T-cell (primary cell): ENCODE measurements around the gene CEP89. TPM values are rescaled to one million over a fixed set of nuclear protein-coding genes. Genes with fewer than 3 reads are reported as not detected.

Experiments
- ATAC-seq, 4 experiments: fragments of 200-7000 bp in 3 of 4; fragments of 150-1000 bp in 1 of 4; cut with Tn5 transposase; replicated peaks in 1 of 4; 1 replicate in 3 of 4; 2 replicates in 1 of 4; pipeline ENCODE4 v1.10.0; 2021; ENCODE audit warnings: moderate library complexity in 3 of 4, mild to moderate bottlenecking in 2 of 4, moderate number of reproducible peaks in 1 of 4
- CTCF ChIA-PET, 2 donors: fragments of 300-600 bp; sonication (Branson Sonifier 250); formaldehyde crosslinking; loops; one replicate each; lab custom pipeline; 2022; ENCODE audit warnings: antibody characterized with exemption in 2 of 2; lab: Charles Lee
- POLR2A ChIA-PET, 2 donors: fragments of 300-600 bp; sonication (Branson Sonifier 250); formaldehyde crosslinking; loops; one replicate each; lab custom pipeline; 2022; ENCODE audit warnings: antibody characterized with exemption in 2 of 2; lab: Charles Lee
- DNase-seq, 35 experiments: peaks; one replicate each; pipeline versions ENCODE4 v3.0.0 to v3.0.0-alpha.2; 2013 to 2023
- H3K27ac ChIP-seq: one replicate; pipeline ENCODE4 v1.5.1; 2013; ENCODE audit warnings: low read length
- H3K27me3 ChIP-seq, 2 experiments: replicated peaks in 1 of 2; 1 replicate in 1 of 2; 2 replicates in 1 of 2; pipeline versions ENCODE4 v1.6.1 to v1.7.0; 2013; ENCODE audit warnings: low read length in 1 of 2, mixed read lengths in 1 of 2; ENCODE audit not compliant: control insufficient read depth in 2 of 2, insufficient read depth in 2 of 2; ENCODE audit errors: extremely low read depth in 1 of 2
- H3K36me3 ChIP-seq, 2 donors: 1 replicate in 1 of 2; 2 replicates in 1 of 2; pipeline versions ENCODE4 v1.6.1 to v1.7.0; 2013; ENCODE audit warnings: low read length in 1 of 2; ENCODE audit not compliant: control insufficient read depth in 2 of 2, insufficient read depth in 1 of 2; ENCODE audit errors: extremely low read depth in 1 of 2
- H3K4me1 ChIP-seq, 2 experiments: 1 replicate in 1 of 2; 2 replicates in 1 of 2; pipeline versions ENCODE4 v1.6.1 to v1.7.0; 2013; ENCODE audit warnings: low read length in 2 of 2, mixed read lengths in 1 of 2; ENCODE audit not compliant: insufficient read depth in 2 of 2, control insufficient read depth in 1 of 2; ENCODE audit errors: extremely low read depth in 1 of 2
- H3K4me3 ChIP-seq, 2 donors: 1 replicate in 1 of 2; 2 replicates in 1 of 2; pipeline versions ENCODE4 v1.5.1 to v1.7.0; 2013; ENCODE audit warnings: mild to moderate bottlenecking in 2 of 2, low read length in 1 of 2, moderate library complexity in 1 of 2; ENCODE audit not compliant: control insufficient read depth in 1 of 2; ENCODE audit errors: extremely low read depth in 1 of 2
- H3K9me3 ChIP-seq: 2 replicates; pipeline ENCODE4 v1.7.0; 2013
- H3K27ac Mint-ChIP-seq, 2 donors: one replicate each; pipeline ENCODE4 v1.8.0; 2020 to 2021; ENCODE audit warnings: mild to moderate bottlenecking in 2 of 2, mixed read lengths in 2 of 2
- H3K27me3 Mint-ChIP-seq, 2 donors: one replicate each; pipeline ENCODE4 v1.8.0; 2021 to 2022; ENCODE audit warnings: mixed read lengths in 2 of 2
- H3K36me3 Mint-ChIP-seq: one replicate; pipeline ENCODE4 v1.8.0; 2021; ENCODE audit warnings: mixed read lengths
- H3K4me1 Mint-ChIP-seq, 3 donors: one replicate each; pipeline ENCODE4 v1.8.0; 2020 to 2022; ENCODE audit warnings: mixed read lengths in 3 of 3, mild to moderate bottlenecking in 1 of 3
- H3K4me3 Mint-ChIP-seq, 3 donors: one replicate each; pipeline ENCODE4 v1.8.0; 2020 to 2022; ENCODE audit warnings: mild to moderate bottlenecking in 3 of 3, mixed read lengths in 3 of 3, moderate library complexity in 3 of 3
- H3K9me3 Mint-ChIP-seq, 3 donors: one replicate each; pipeline ENCODE4 v1.8.0; 2020 to 2022; ENCODE audit warnings: mixed read lengths in 3 of 3
- WGBS: methylation state at CpG from one replicate; pipeline ENCODE4 v1.1.5; 2013; ENCODE audit warnings: missing lambda C conversion rate; ENCODE audit not compliant: insufficient coverage; 5-methylcytosine and 5-hydroxymethylcytosine counted together
- total RNA-seq, 35 experiments: library from RNA in 6 of 35; stranded (reverse) in 6 of 35; fragments of 120-200 nt in 1 of 35; gene quantifications; one replicate each; pipeline versions ENCODE4 v1.2.1 to v1.2.4 and lab custom pipeline; 2013 to 2026

The CEP89 gene
- total RNA-seq, 5 donors from 2014 or later (not counting 1 experiment from before 2014, with no cell fraction given): 8.1 to 19.9 (median 16.6) TPM

GRCh38 chr19:32829345-32829896, 142.3 kb downstream of the CEP89 start:
- no peaks in the 10 kb centered on the region for H3K9me3 ChIP-seq
- peaks cover 5 to 6% of the 10 kb centered on the region in 2 donors for H3K27me3 Mint-ChIP-seq
- peaks cover 8 to 20% (median 8%) of the 10 kb centered on the region in 3 donors for H3K4me1 Mint-ChIP-seq
- H3K27ac ChIP-seq: no peak overlapping the region
- peak overlapping the region in 1 of 2 donors; percentile 8 for H3K27ac Mint-ChIP-seq
- peaks cover 0 to 2% of the 10 kb centered on the region in 2 experiments for H3K4me1 ChIP-seq
- H3K36me3 Mint-ChIP-seq: no peaks in the 10 kb centered on the region
- WGBS: 36% methylated on average over 6 of the region's 10 CpGs
- H3K36me3 ChIP-seq: peaks cover 0 to 5% of the 10 kb centered on the region in 2 donors
- no peak overlapping the region for H3K4me3 ChIP-seq
- peak in 1 of 4 experiments; percentile 20 for ATAC-seq
- ChIA-PET CTCF (interaction anchor here in 1 of 2 donors (0.6 kb wide), 1 partner anchor 146 kb away, joined by 5 read pairs; no protein-coding TSS in a partner anchor), POLR2A (no interaction called here)
- H3K9me3 Mint-ChIP-seq: no peaks in the 10 kb centered on the region
- DNase-seq: no peak
- H3K4me3 Mint-ChIP-seq: peak overlapping the region in 2 of 3 donors; percentile 21 to 55
- H3K27me3 ChIP-seq: peaks cover 2 to 14% of the 10 kb centered on the region in 2 experiments

- H3K36me3 ChIP-seq: peaks cover 0 to 5% of the 10 kb centered on the region in 2 donors
- ChIA-PET CTCF (interaction anchor here in 1 of 2 donors (0.6 kb wide), 1 partner anchor 147 kb away, joined by 5 read pairs; no protein-coding TSS in a partner anchor), POLR2A (interaction anchor here in 1 of 2 donors (0.6 kb wide), 1 partner anchor 13 kb away, joined by 3 read pairs; no protein-coding TSS in a partner anchor)
- no peak overlapping the region for H3K27ac ChIP-seq
- DNase-seq: no peak
- Mint-ChIP-seq H3K27ac (peak overlapping the region in 1 of 2 donors; percentile 85), H3K36me3 (no peaks in the 10 kb centered on the region), H3K9me3 (no peaks in the 10 kb centered on the region), H3K4me3 (peak overlapping the region in 2 of 3 donors; percentile 21 to 55), H3K4me1 (peaks cover 8 to 20% (median 9%) of the 10 kb centered on the region in 3 donors), H3K27me3 (peaks cover 6% of the 10 kb centered on the region in 2 donors)
- H3K27me3 ChIP-seq: peaks cover 2 to 20% of the 10 kb centered on the region in 2 experiments
- ATAC-seq: peak; percentile 31 to 65 (median 34)
- H3K4me3 ChIP-seq: no peak overlapping the region
- WGBS: 82% methylated on average over 14 of the region's 15 CpGs
- H3K9me3 ChIP-seq: no peaks in the 10 kb centered on the region
- peaks cover 0 to 2% of the 10 kb centered on the region in 2 experiments for H3K4me1 ChIP-seq
These were observed 143.0 kb downstream of the CEP89 start for GRCh38 chr19:32828643-32829344.

GRCh38 chr19:32828139-32828538, 143.6 kb downstream of the CEP89 start:
- Histone ChIP-seq H3K9me3 (no peaks in the 10 kb centered on the region), H3K27ac (no peak overlapping the region), H3K36me3 (peaks cover 0 to 5% of the 10 kb centered on the region in 2 donors), H3K4me3 (no peak overlapping the region), H3K27me3 (peaks cover 2 to 24% of the 10 kb centered on the region in 2 experiments), H3K4me1 (peaks cover 0 to 2% of the 10 kb centered on the region in 2 experiments)
- ATAC-seq: no peak
- Mint-ChIP-seq H3K4me1 (peaks cover 8 to 20% (median 9%) of the 10 kb centered on the region in 3 donors), H3K36me3 (no peaks in the 10 kb centered on the region), H3K4me3 (no peak overlapping the region), H3K27ac (no peak overlapping the region), H3K9me3 (no peaks in the 10 kb centered on the region), H3K27me3 (peaks cover 10 to 12% of the 10 kb centered on the region in 2 donors)
- ChIA-PET POLR2A (interaction anchor here in 1 of 2 donors (0.6 kb wide), 1 partner anchor 13 kb away, joined by 3 read pairs; no protein-coding TSS in a partner anchor), CTCF (no interaction called here)
- no peak for DNase-seq
- WGBS: 100% methylated on average over 4 of the region's 4 CpGs

Other genes starting within 250 kb of the CEP89 start
- gene SLC7A9, start 102.2 kb downstream of the CEP89 start, total RNA-seq: under 1 TPM in 4 of 5 donors, not detected in 1; 0.28 to 0.82 (median 0.38) TPM
- 1 to 10 TPM; 1.1 to 3.2 (median 1.7) TPM for gene FAAP24, start 284 bp upstream of the CEP89 start, total RNA-seq
- under 1 TPM; 0.16 to 0.66 (median 0.33) TPM for gene RHPN2, start 92.9 kb upstream of the CEP89 start, total RNA-seq
- gene GPATCH1, start 109.2 kb upstream of the CEP89 start, total RNA-seq: 10 to 100 TPM; 11.8 to 17.6 (median 14.3) TPM
- under 1 TPM in 2 of 5 donors, not detected in 3; 0.20 to 0.56 TPM for gene WDR88, start 160.2 kb upstream of the CEP89 start, total RNA-seq
- under 1 TPM in 3 of 5 donors, not detected in 2; 0.13 to 0.55 (median 0.19) TPM for gene LRP3, start 222.4 kb upstream of the CEP89 start, total RNA-seq